SK-N-SH (cell line): Measurements from ENCODE around the gene ACTR6.

Experiments
- CTCF ChIP-seq: fragments of 200-600 bp; sonication (generic); IDR thresholded peaks from 2 replicates; pipeline ENCODE4 v1.6.1; 2017; ENCODE audit warnings: antibody characterized with exemption, mild to moderate bottlenecking, moderate library complexity
- IRF3 ChIP-seq: fragments of 150-350 bp; IDR thresholded peaks from 2 replicates; pipeline ENCODE4 v1.6.1; 2016; ENCODE audit warnings: mild to moderate bottlenecking, low read depth, low read length
- MXI1 ChIP-seq: IDR thresholded peaks from 2 replicates; pipeline ENCODE4 v1.6.1; 2012; ENCODE audit warnings: mild to moderate bottlenecking, low read depth, low read length, improper control_type of control experiment
- RAD21 ChIP-seq: IDR thresholded peaks from 2 replicates; pipeline ENCODE4 v1.6.1; 2012; ENCODE audit warnings: mild to moderate bottlenecking, low read length
- RCOR1 ChIP-seq: fragments of 150-350 bp; IDR thresholded peaks from 2 replicates; pipeline ENCODE4 v1.6.1; 2017; ENCODE audit warnings: antibody characterized with exemption, low read length
- REST ChIP-seq: IDR thresholded peaks from 2 replicates; pipeline ENCODE4 v1.6.1; 2012; ENCODE audit warnings: mild to moderate bottlenecking, low read depth, low read length, moderate library complexity
- RXRA ChIP-seq: IDR thresholded peaks from 2 replicates; pipeline ENCODE4 v1.4.0; 2012; ENCODE audit warnings: low read depth, mild to moderate bottlenecking, borderline replicate concordance
- TEAD4 ChIP-seq: IDR thresholded peaks from 2 replicates; pipeline ENCODE4 v1.4.0; 2012; ENCODE audit warnings: mild to moderate bottlenecking, borderline replicate concordance; ENCODE audit not compliant: insufficient read depth
- USF1 ChIP-seq: IDR thresholded peaks from 2 replicates; pipeline ENCODE4 v1.4.0; 2012; ENCODE audit warnings: low read depth, borderline replicate concordance
- YY1 ChIP-seq: IDR thresholded peaks from 2 replicates; pipeline ENCODE4 v1.4.0; 2012; ENCODE audit warnings: low read depth, mild to moderate bottlenecking

DNA sequence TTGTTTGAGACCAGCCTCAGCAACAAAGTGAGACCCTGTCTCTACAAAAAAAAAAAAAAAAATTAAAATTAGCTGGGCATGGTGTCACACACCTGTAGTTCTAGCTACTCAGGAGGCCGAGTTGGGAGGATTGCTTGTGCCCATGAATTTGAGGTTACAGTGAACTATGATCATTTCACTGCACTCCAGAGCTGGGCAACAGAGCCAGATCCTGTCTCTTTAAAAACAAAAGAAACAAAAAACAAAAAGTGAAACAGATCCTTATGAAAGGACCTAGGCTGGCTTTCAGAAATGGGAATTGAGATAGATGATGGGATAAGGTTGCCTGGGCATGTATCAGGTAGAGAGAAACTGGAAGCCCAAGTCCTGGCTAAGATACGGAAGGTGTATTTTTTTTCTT is 13.9 kb downstream of the ACTR6 start:
- no peak for TF ChIP-seq CTCF
- TF ChIP-seq REST, result no peak
- no peak for TF ChIP-seq RXRA
- no peak for TF ChIP-seq RAD21
- no peak for TF ChIP-seq TEAD4
- TF ChIP-seq RCOR1, result no peak
- TF ChIP-seq YY1, result no peak
- TF ChIP-seq IRF3, result no peak
- no peak for TF ChIP-seq USF1
- TF ChIP-seq MXI1, result no peak
